Esophagus muscularis mucosa (tissue), 3 donors: ENCODE measurements around the gene CSNK2A1.

Experiments used
- CTCF ChIP-seq, 3 experiments: fragments of 200-600 bp in 2 of 3; fragments of 450-650 bp in 1 of 3; sonication (generic) in 2 of 3; IDR thresholded peaks; one replicate each; pipeline ENCODE4 v1.5.1; 2017 to 2019; ENCODE audit warnings: antibody characterized with exemption in 3 of 3, mild to moderate bottlenecking in 2 of 3, moderate library complexity in 1 of 3
- POLR2A ChIP-seq: fragments of 450-650 bp; IDR thresholded peaks from one replicate; pipeline ENCODE4 v1.6.1; 2017; ENCODE audit warnings: antibody characterized with exemption, moderate library complexity, mild to moderate bottlenecking, low read depth
- POLR2AphosphoS5 ChIP-seq, 2 donors: sonication (generic); formaldehyde crosslinking; IDR thresholded peaks; one replicate each; pipeline ENCODE4 v1.6.1; 2017; ENCODE audit warnings: antibody characterized with exemption in 2 of 2

- TF ChIP-seq CTCF (IDR thresholded peaks at IDR 0.05) = no peak
- TF ChIP-seq POLR2AphosphoS5 (IDR thresholded peaks at IDR 0.05) = no peak
- no peak for TF ChIP-seq POLR2A
These were observed 48.4 kb upstream of the CSNK2A1 start for GRCh38 chr20:591941-592340.
